ENCODE measurements around the gene DYNAP. TPM values are rescaled to one million over a fixed set of nuclear protein-coding genes. Genes with fewer than 3 reads are reported as not detected.

Gene DYNAP
- polyA plus RNA-seq, 3 donors = not detected

GRCh38 chr18:54611816-54612215 lies 20.8 kb downstream of the DYNAP start:
- no peaks in the 10 kb centered on the region for H3K36me3 ChIP-seq (replicated peaks in 1 of 2; ENCODE audit: control insufficient read depth in 1 of 2, insufficient read depth in 2 of 2, low read length in 2 of 2)
- intact Hi-C loops (cut with micrococcal nuclease) = no loop called here
- no CpG with 5 or more reads among the region's 2 CpGs for WGBS (ENCODE audit: insufficient coverage)
- H3K4me3 ChIP-seq (replicated peaks in 1 of 3; ENCODE audit: low read depth in 2 of 3, low read length in 3 of 3) = no peak overlapping the region
- H2AFZ ChIP-seq (ENCODE audit: insufficient read depth, low read depth, low read length, poor library complexity, severe bottlenecking) = no peak overlapping the region
- H3K79me2 ChIP-seq (ENCODE audit: insufficient read depth, low read length) = no peaks in the 10 kb centered on the region
- peaks cover 0 to 3% of the 10 kb centered on the region in 2 donors for H3K4me1 ChIP-seq (ENCODE audit: control insufficient read depth in 1 of 2, insufficient read depth in 2 of 2, low read length in 2 of 2)
- Mint-ChIP-seq H3K4me3 (no peak overlapping the region), H3K4me1 (peaks cover 17% of the 10 kb centered on the region), H3K9me3 (peaks cover 0 to 3% (median 0%) of the 10 kb centered on the region in 7 donors), H3K27me3 (ENCODE audit: low read depth in 3 of 3) (peaks cover 0 to 9% (median 4%) of the 10 kb centered on the region in 3 donors), H3K36me3 (no peaks in the 10 kb centered on the region), H3K27ac (no peak overlapping the region)
- H3K9ac ChIP-seq (ENCODE audit: insufficient read depth, low read length, poor library complexity, severe bottlenecking) = no peak overlapping the region
- DNase-seq = no peak
- TF ChIP-seq, protein P1, sequence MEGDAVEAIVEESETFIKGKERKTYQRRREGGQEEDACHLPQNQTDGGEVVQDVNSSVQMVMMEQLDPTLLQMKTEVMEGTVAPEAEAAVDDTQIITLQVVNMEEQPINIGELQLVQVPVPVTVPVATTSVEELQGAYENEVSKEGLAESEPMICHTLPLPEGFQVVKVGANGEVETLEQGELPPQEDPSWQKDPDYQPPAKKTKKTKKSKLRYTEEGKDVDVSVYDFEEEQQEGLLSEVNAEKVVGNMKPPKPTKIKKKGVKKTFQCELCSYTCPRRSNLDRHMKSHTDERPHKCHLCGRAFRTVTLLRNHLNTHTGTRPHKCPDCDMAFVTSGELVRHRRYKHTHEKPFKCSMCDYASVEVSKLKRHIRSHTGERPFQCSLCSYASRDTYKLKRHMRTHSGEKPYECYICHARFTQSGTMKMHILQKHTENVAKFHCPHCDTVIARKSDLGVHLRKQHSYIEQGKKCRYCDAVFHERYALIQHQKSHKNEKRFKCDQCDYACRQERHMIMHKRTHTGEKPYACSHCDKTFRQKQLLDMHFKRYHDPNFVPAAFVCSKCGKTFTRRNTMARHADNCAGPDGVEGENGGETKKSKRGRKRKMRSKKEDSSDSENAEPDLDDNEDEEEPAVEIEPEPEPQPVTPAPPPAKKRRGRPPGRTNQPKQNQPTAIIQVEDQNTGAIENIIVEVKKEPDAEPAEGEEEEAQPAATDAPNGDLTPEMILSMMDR (IDR thresholded peaks at IDR 0.05) = no peak
- no peaks in the 10 kb centered on the region for H4K20me1 ChIP-seq (ENCODE audit: insufficient read depth, low read length)
- no peaks in the 10 kb centered on the region for H3K9me3 ChIP-seq (replicated peaks in 1 of 2; ENCODE audit: control insufficient read depth in 1 of 2, insufficient read depth in 1 of 2, low read length in 2 of 2)
- H3K27me3 ChIP-seq (ENCODE audit: control insufficient read depth in 2 of 2, insufficient read depth in 2 of 2, low read length in 2 of 2) = no peaks in the 10 kb centered on the region
- no peak overlapping the region for H3K4me2 ChIP-seq (replicated peaks; ENCODE audit: extremely low read depth, low read length, poor library complexity, severe bottlenecking)
- H3K27ac ChIP-seq (ENCODE audit: low read depth in 1 of 2, low read length in 2 of 2) = no peak overlapping the region

DNA sequence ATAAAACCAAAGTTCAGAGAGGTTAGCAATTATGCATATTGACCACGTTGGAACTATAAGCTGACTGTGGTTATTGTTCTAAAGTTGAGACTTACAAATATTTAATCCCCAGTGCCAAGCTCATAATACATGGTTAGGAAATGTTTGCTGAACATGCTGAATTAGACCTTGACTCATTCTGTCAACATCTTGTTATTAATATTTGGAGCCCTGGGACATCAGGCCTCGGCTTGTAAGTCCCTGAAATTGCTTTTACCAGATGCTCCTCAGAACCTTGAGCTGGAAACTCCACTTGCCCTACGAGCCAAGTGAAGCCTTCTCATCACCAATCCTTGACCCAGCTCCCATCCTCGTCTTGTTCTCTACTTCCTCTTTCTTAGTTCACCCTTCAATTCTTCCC lies 21.2 kb downstream of the DYNAP start:
- WGBS (ENCODE audit: insufficient coverage) = 46% methylated on average over 2 of the region's 4 CpGs

More for the DNA sequence above, 21.2 kb downstream of the DYNAP start:
- peaks cover 0 to 8% (median 3%) of the 10 kb centered on the region in 3 donors for H3K27me3 Mint-ChIP-seq (ENCODE audit: low read depth in 3 of 3)
- Histone ChIP-seq H3K9me3 (replicated peaks in 1 of 2; ENCODE audit: control insufficient read depth in 1 of 2, insufficient read depth in 1 of 2, low read length in 2 of 2) (no peaks in the 10 kb centered on the region), H3K9ac (ENCODE audit: insufficient read depth, low read length, poor library complexity, severe bottlenecking) (no peak overlapping the region), H3K4me3 (replicated peaks in 1 of 3; ENCODE audit: low read depth in 2 of 3, low read length in 3 of 3) (no peak overlapping the region), H4K20me1 (ENCODE audit: insufficient read depth, low read length) (no peaks in the 10 kb centered on the region), H3K27ac (ENCODE audit: low read depth in 1 of 2, low read length in 2 of 2) (no peak overlapping the region), H3K79me2 (ENCODE audit: insufficient read depth, low read length) (no peaks in the 10 kb centered on the region), H3K36me3 (replicated peaks in 1 of 2; ENCODE audit: control insufficient read depth in 1 of 2, insufficient read depth in 2 of 2, low read length in 2 of 2) (no peaks in the 10 kb centered on the region), H3K27me3 (ENCODE audit: control insufficient read depth in 2 of 2, insufficient read depth in 2 of 2, low read length in 2 of 2) (no peaks in the 10 kb centered on the region), H3K4me2 (replicated peaks; ENCODE audit: extremely low read depth, low read length, poor library complexity, severe bottlenecking) (no peak overlapping the region), H3K4me1 (ENCODE audit: control insufficient read depth in 1 of 2, insufficient read depth in 2 of 2, low read length in 2 of 2) (peaks cover 0 to 3% of the 10 kb centered on the region in 2 donors), H2AFZ (ENCODE audit: insufficient read depth, low read depth, low read length, poor library complexity, severe bottlenecking) (no peak overlapping the region)
- DNase-seq = no peak
- TF ChIP-seq, protein P1 (IDR thresholded peaks at IDR 0.05) = no peak
- H3K4me1 Mint-ChIP-seq = peaks cover 16% of the 10 kb centered on the region
- no peak overlapping the region for H3K4me3 Mint-ChIP-seq
- H3K27ac Mint-ChIP-seq = no peak overlapping the region
- intact Hi-C loops (cut with micrococcal nuclease) = no loop called here
- no peaks in the 10 kb centered on the region for H3K36me3 Mint-ChIP-seq
- peaks cover 0 to 3% (median 0%) of the 10 kb centered on the region in 7 donors for H3K9me3 Mint-ChIP-seq
